GM21515 (cell line): ENCODE measurements around the gene MRPL55.
A peak's percentile ranks its signal among the peaks of the same experiment; 100 is the strongest.

ENCODE experiments used
- ATAC-seq: cut with Tn5 transposase; IDR thresholded peaks from one replicate; pipeline ENCODE4 v1.9.1; 2021; ENCODE audit not compliant: unreplicated experiment

MRPL55 gene

DNA sequence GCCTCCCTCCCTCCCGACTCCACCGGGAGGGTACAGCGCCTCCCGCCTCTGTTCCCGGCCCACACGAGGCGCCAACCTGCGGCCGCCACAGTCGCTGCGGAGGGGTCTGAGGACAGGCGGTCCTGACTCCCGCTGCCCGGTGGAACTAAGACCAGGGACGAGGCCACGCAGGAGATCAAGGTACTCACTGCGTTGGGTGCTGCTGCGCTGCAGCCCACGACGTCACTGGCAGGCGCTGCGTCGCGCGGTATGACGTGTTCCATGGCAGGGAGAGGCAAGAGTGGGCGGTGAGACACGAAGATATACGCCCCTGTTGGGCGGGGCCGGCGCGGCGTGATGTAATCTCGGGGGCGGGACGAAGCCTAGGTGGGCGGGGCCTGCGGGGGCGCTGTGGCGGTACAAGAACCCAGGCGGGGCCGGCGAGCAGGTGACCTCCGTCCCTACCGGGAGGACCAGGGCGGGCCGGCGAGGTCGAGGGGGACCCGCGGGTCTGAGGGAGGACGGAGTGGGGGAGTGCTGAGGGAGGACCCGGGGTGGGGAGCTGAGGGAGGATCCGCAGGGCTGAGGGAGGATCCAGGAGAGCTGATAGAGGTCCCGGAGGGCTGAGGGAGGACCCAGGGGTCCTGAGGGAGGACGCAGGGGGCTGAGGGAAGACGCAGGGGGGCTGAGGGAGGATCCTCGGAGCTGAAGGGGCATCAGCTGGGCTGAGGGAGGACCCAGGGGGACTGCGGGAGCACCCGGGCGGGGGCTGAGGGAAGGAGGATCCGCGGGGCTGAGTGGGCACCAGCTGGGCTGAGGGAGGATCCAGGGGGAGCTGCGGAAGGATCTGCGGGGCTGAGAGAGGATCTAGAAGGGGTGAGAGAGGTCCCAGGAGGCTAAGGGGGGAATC lies at the start of gene MRPL55:
TSS of gene MRPL55 (minus strand) at position 227 of the 889 bp plus-strand sequence. CDS start 1,039 bp downstream, outside the sequence.
- ATAC-seq: peak; percentile 90

- ATAC-seq: no peak
Observed at GRCh38 chr1:228158151-228159007, 49.3 kb upstream of the MRPL55 start.

GRCh38 chr1:228157729-228158126 lies 48.6 kb upstream of the MRPL55 start:
- ATAC-seq: no peak

- no peak for ATAC-seq
Observed at GRCh38 chr1:228156941-228157728, 48.0 kb upstream of the MRPL55 start.

GRCh38 chr1:228156515-228156881 lies 47.4 kb upstream of the MRPL55 start:
- ATAC-seq: no peak

- no peak for ATAC-seq
Observed at GRCh38 chr1:228155596-228156514, 46.8 kb upstream of the MRPL55 start.

- ATAC-seq: no peak
Observed at GRCh38 chr1:228154670-228155571, 45.8 kb upstream of the MRPL55 start.

DNA sequence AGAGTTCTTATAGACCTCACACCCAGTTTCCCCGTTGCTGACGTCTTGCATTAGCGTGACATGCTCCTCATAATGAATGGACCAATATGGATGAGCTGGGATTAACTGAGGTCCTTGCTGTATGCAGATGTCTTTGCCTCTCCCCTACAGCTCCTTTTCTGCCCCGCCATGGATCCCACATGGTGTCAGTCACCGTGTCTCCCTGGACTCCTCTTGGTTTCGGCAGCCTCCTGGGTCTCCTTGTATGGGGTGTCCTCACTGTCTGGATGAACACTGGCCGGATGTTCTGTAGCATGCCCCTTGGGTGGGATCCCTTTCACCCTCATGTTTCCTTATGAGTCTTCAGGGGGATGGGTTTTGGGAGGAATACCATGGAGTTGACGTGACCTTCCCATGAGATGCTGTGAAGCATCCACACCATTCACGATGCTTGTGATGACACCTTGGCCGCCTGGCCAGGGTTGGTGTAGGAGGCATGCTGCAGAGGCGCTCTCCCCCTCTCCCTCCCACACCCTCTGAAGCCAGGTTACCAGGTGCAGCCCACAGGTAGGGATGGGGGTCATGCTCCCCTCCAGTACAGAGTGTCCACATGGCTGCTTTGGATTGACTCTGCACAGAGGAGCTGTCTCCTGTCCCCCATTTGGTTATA lies 45.0 kb upstream of the MRPL55 start:
- no peak for ATAC-seq

GRCh38 chr1:228152918-228153258 lies 43.8 kb upstream of the MRPL55 start:
- ATAC-seq: no peak

DNA sequence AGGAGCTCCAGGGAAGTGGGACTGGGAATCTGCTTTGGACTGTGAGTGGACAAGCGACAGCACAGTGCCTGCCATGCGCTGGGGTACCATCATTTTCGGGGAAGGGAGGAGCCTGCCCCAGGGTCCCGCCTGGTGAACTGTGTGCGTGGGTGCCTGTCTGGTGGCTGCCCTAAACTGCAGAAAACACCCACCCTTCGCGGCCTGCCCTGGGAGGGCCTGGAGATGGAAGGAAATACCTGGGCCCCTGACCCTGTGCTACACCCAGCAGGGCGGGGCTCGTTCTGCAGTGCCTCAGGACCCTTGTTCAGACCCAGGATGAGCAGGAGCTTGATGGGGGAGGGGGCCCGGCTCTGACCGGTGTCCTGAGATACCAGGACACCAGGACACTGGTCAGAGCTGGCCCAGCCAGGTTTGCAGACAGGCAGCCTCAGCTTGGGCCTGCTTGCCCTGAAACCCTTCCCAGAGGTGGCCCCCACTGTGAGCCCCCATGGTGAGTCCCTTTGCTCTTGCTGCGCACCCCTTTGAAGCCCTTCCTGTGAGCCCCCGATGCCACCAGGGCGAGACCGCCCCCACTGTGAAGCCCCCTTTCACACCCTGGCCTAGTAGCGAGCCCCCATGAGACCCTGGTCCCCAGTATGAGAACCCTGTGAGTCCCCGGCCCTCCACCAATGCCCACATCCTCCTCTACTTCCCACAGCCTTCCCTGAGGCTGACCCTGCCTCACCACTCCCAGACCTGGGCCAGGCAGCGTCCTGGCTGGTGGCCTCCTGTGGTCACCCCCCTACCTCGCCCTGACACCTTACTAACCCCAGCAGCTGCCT lies 43.2 kb upstream of the MRPL55 start:
- no peak for ATAC-seq

DNA sequence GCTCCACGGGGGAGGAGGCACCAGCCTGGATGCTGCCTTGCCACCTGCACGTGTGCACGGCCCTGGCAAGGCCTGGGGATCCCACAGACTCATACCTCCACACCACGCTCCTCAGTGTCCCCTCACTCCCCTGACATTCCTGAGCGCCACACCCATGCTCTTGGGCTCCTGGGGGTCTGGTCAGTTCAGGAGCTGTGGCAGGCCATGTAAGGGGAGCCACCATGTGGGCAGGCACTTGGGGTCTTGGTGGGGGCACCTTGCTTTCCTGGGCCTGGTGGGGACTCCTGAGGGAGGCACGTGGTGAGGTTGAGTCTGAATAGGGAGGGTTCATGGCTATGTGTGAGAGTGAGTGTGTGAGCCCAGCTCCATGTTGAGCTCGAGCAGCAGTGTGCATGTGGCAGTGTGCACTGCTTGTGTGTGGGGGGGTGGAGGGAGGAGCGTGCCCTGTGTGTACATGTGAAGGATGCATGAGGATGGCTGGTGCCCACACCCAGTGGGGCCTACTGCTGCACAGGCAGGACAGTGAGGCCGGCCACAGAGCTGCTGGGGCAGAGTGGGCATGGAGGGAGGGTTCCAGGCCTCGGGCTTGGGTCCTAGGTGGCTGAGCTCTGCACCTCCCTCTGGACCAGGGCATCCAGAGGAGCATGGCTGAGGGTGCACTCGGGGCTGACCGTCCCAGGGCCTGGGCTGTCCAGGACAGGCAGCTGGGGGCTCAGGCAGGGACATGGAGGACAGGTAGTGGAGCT lies 42.3 kb upstream of the MRPL55 start:
- no peak for ATAC-seq

DNA sequence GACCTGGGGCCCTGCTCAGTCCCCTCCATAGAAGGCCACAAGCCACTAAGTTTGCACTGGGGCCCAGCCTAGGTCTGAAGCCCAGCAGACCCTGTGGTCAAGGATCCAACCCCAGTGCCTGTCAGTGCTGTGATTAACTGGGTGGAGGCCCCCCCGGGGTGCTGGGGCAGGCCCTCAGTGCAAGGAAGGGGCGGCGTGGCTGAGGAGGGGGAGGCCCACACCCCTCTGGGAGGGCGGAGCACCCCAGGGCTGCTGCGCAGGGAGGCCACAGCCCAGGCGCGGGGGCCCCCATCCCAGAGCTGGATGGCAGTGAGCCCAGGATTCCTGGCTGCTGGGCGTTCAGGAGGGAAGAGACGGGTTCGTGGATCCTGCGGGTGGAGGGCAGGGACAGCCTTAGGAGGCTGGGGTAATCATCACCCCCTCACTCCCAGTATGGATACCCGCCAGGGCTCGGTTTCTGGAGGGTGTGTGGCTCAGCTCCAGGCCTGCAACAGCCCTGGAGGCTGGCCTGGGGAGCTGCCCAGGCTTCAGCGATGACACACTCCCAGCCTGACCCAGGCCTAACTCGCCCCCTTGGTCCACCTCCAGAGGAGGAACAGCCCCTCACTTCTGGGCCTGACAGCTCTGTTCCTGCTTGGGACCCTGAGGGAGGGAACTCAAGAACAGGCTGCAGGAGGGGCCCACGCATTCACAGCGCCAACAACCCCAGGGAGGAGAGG lies 41.5 kb upstream of the MRPL55 start:
- no peak for ATAC-seq

- ATAC-seq: no peak
Observed at GRCh38 chr1:228150120-228150460, 41.0 kb upstream of the MRPL55 start.

DNA sequence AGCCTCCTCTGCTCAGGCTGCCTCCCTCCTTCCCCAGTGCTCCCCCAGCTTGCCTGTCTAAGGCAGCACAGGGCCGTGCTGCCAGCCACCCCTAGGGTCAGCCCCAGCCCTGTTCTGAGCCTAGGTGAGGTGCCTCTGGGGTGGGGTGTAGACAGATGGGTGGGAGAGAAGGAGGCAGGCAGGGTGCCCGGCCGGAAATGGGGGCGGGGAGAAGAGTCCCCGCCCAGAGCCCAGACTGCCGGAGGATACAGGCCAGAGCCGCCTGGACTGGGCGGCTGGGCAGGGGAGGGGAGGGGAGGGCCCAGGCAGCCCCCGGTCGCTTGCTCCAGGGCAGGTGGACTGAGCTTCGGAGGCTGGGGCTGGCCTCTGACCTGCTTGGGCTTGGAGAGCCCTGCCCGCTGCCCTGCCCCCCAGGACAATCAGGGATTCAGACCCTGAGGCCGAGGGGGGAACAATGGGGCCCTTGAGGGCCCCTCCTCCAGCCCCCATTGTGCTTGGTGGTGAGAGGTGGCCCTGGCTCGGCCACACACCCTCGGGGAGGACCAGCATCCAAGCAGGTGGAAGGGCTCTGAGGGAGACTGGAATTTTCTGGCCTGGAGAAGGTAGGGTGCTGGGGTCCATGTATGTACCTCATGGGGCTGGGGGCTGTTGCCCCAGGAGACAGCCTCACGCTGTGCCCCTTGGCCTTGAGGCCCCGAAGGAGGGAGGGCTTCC lies 40.5 kb upstream of the MRPL55 start, which contains the start of gene GJC2:
TSS of gene GJC2 (plus strand) at position 525 of the 714 bp plus-strand sequence. CDS start 7,829 bp downstream, outside the sequence.
- no peak for ATAC-seq

DNA sequence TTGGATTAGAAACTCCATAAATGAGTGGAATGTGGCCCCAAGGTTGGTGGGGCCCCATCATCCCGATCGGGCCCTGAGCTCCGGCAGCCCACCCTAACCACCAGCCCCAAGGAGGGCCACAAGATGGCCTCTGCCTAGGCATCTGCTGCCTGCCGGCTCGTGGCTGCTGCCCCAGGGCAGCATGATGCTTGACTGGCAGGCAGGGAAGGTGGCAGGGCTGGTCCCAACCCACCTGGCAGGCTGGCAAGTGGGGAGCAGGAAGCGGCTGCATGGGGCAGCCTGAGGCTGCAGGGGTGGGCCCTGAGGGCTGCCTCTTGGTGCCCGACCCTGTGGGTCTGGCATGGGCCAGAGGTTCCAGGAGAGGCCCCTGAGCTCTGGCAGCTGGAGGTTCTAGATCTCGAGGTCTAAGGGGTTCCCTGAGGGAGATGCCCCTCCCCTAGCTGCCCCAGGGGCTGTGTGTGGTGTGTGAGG lies 39.9 kb upstream of the MRPL55 start:
- ATAC-seq: no peak
